KG1 (cell line): ENCODE data around the gene ZBTB38.

Source experiments
- DNase-seq: peaks from one replicate; lab custom pipeline; 2025; lab: John Stamatoyannopoulos, UW

Gene ZBTB38

DNA sequence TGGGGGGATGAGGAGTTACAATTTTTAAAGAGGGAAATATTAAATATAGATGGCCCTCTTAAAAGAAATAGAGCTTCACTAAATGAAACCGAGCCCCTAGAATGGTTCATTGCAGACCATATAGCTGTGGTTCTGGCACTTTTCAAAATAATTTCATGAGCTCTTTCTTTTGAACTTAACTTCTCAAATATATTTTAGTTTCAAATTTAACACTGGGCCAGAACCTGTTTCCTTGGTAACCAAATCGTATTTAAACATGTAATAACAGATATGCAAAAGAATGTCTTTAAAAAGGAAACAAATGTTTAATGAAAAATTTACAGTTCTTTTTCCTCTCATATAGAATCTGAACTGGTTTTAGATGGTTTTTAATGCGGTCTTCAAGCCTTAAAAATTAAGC, 20.1 kb downstream of the ZBTB38 start:
- no peak for DNase-seq

DNA sequence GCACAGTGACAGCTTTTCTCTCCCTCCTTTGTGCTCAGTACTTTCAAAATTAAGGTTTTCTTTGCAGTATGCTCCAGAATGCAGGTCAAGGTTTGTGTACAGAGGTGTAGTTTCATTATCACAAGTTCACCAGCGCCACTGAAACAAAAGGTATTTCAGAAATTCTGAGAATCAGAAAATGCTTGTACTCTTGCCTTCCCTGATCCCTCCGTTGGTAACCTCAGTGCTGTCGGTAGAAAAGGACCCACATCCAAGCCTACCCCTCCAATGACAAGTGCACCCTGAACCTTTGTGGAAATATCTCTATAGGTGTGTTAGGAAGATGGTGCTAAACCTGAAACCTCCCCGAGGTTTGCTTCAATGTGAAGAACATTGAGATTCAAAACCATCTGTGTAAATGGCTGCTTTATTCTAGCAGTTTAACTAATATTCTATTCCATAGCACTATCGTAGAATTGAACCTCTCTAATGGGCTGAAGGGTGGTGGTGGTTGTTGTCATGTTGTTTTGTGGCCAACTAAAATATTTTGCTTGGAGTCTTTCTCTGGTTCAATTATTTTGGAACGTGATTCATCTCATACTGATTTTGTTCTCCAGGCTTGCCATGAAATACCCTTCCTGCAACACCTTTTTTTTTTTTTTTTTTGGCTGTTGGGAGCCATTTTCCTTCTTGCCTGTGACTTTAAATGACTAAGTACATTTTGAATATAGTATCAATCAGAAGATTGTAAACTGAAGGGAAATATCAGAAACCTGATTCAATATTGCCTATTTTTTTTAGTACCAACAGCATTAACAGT, 20.7 kb downstream of the ZBTB38 start:
- DNase-seq = no peak

- DNase-seq = no peak
These were observed 21.4 kb downstream of the ZBTB38 start for GRCh38 chr3:141389703-141390102.

- DNase-seq = no peak
These were observed 22.4 kb downstream of the ZBTB38 start for GRCh38 chr3:141390747-141391146.

- no peak for DNase-seq
These were observed 23.1 kb downstream of the ZBTB38 start for GRCh38 chr3:141391298-141391990.

GRCh38 chr3:141391991-141392316, 23.6 kb downstream of the ZBTB38 start:
- no peak for DNase-seq

GRCh38 chr3:141392416-141392815, 24.1 kb downstream of the ZBTB38 start:
- no peak for DNase-seq

DNA sequence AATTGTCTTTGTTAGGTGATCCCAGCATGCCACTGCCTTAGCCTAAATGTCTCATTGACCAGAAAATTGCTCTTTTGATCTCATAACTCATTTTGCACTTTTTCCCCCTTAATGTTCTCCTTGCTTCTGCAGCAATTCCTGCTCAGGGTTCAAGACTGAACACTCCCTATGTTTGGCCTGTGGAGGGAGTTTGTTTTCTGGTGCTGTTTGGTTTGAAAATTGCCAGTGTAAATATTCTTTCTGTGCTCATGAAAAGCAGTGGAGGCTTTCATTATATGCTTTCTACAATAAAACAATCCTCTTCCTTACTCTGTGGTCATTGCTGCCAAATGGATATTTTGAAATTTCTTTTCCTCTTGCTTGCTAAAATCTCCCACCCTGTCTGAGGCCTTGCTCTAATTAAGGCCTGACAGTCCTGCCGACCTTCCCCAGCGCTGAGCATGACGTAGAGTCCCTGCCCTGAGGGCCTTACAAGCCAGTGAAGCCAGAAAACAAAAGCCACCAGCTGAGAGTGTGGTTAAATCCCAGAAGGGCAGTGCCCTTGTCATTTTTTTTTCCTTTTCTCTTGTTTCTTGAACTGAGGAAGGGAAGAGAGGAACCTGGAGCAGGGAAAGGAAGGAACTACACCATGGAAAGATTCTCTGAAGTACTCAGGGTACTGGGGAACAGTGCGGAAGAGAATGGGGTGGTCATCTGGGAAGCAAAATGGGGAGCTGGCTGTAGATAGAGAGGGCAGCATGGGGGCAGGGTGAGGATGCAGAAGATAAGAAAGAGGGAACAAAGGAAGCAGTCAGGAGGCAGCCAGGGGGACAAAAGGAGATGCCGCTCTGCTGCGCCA, 24.8 kb downstream of the ZBTB38 start:
- DNase-seq = no peak

GRCh38 chr3:141393735-141394076, 25.4 kb downstream of the ZBTB38 start:
- no peak for DNase-seq

DNA sequence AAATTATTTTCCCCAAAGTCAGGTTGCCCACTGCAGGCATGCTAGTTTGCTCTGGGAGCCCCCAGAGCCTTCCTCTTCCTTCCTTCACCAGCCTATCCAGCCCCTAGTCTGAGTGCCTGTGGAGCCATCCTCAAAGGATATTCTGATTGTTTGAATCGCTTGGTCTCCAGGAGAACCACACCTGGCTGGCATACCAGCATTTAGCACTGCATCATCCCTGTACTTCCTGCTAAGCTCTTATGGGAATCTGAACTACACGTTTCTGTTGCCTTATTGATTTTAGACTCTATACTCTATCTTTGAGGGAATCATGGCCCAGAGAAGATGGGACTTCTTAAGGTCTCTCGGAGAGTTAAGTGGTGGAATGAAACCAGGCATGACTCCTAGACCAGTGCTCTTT, 26.3 kb downstream of the ZBTB38 start:
- no peak for DNase-seq

DNA sequence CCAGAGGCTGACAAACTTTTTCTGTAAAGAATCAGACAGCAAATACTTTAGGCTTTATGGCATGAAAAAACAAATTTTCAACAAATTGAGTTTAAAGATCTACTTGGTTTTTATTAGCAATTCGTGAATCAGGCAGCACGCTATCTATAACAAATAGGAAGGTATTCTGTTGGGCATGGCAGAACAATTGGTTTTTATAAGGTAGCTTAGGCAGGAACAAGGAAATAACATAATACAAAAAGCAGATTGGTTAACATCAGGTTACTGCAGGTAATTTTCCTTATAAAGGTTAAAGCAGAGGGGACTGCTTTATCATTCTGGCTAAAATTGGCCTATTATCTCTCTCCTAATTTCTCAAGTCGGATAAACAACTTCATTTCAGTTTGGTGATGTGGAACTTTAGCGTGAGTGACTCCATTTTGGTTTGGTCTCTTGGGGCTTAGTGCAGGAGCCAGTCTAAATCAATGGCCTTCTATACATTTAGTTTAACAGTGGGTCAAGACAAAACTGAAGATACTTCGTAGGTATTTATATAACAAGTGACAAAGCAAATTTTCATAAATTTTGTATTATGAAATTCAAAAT, 26.8 kb downstream of the ZBTB38 start:
- DNase-seq = no peak

DNA sequence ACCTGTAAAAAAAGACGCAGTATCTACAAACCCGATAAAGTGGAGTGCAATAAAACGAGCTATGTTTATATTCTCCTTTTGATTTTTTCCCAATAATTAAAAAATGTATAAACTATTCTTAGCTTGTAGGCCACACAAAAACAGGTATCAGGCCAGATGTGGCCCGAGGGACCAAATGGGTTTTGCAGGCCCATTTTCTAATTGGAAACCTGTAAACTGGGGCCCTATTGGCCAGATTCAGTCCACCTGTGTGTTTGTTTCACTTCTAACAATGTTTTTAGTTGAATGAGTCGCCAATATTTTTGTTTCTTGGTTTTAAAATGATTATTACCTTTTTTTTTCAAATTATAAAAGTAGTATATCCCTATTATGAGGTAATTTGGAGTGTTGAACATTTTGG, 29.7 kb downstream of the ZBTB38 start:
- DNase-seq = no peak

DNA sequence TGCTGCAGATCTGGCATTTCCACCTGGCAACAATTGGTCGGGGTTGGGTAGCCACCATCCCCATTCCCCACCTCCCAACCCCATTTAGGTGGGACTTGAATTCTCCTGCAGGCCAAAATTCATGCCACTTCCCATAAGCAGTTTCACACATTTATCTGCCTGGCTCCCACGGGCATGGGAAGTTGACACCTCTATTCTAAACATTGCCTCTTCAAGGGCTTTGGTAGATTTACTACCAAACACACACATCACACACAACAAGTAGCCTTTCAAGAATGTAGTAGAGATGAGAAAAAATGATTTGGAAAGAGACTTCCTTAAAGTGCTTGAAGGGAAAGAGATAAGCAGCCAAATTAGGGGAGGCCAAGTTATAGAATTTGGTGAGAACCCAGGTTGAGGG, 30.9 kb downstream of the ZBTB38 start:
- no peak for DNase-seq

DNA sequence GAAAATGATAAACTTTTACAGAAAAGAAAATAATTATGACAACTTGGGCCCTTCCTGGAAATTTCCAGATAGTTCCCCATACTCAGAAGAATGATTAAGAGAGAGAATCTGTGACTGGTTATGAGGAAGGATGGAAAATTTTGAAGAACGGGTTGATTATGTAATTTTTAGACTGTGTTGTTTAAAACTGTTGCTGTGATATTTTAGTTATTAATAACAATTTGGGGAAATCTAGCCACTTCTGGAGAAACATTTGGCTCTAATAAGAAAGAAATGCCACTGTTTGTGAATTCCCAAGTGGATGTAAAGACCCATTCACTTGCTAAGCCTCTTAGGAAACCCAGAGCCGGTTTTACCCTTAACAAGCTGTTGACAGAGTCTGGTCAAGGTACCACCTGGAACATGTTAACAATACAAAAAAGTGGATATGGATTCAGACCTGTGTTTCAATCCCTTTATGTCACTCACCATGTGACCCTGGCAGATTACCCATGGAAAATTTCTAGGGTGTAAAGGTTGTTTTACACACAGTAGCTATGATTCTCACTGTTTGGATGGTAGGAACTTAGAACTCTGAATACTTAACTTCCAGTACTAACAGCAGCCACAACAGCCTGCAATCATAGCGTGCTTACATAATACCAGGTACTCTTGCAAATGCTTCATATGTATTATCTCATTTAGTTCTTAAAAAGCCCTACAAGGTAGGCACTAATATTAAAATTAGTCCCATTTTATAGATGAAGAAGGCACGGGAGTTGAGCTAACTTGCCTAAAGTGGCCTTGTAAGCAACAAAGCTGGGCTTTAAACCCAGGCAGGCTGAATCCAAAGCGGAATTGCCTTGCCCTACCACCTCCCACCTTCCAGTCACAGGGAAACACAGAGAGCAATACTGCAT, 32.0 kb downstream of the ZBTB38 start:
- DNase-seq = no peak

GRCh38 chr3:141401095-141401494, 32.8 kb downstream of the ZBTB38 start:
- no peak for DNase-seq

DNA sequence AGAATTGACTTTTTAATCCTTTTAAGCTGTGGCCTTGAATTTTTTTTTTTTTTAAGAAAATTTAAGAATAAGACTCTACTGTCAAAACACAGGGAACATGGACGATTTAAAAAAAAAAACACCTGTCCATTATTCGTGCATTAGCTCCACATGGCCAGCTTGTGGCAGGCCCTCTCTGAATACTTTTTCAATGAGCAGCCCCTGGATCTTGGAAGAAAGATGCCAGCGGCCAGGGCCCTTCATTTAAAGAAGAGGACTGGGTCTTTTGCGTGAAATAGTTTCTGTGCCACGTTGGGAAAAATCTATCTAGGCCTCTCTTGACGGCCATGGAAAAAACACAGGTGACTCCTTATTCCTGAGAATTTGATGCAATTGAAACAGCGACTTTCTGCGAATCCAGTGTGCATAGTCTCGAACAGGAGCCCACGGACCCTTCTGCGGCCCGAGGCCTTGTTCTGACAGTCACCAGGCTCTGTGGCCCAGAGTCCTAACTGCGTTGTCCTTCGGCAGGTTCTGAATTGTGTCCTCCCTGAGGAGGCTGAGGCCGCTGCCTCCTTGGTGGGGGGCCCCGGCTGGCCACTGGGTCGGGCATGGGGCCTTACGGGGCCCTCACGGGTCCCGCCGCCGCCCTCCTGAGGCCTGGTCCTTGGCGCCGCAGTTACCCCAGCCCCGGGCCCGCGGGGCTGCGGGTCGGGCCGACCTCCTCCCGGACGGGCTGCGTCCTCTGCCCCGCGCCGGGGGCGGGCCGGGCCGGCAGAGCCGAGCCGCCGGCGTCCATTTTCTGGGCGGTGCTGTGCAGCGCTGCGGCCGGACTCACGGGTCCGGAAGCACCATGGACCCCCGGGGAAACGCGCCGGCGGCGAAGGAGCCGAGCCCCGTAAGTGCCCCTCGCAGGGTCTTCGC, 33.5 kb downstream of the ZBTB38 start:
- DNase-seq = no peak

DNA sequence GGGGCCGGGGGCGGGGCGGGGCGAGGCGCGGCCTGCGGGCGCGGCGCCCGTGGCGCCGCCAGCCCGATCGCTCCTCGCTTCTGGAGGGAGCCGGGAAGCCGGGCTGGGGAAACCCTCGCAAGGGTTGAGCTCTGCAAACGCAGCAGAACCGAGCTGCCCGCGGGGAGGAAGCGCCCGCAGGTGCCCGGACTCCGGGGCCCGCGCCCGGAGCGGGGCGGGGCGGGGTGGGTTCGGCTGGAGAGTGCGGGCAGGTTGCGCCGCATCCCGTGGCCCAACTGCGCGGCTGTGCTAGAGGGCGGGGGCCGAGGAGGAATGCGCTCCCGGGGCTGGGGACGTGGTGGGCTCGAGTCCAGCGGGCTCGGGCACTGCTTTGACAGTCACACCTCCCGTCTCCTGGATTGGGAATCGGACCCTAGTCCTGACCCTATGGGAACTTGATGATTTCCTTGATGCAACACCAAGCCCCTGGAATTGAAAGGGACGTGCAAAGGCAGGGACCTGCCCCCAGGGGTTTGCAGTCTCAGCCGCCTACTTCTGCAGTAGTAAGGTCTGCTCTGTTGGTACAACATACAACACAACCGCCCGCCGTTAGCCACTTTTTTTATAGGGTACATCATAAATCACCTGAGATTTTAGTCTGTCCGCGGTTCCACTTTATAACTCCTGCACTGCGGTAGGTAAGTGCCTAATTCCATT, 34.3 kb downstream of the ZBTB38 start:
- peak; percentile 8 for DNase-seq

DNA sequence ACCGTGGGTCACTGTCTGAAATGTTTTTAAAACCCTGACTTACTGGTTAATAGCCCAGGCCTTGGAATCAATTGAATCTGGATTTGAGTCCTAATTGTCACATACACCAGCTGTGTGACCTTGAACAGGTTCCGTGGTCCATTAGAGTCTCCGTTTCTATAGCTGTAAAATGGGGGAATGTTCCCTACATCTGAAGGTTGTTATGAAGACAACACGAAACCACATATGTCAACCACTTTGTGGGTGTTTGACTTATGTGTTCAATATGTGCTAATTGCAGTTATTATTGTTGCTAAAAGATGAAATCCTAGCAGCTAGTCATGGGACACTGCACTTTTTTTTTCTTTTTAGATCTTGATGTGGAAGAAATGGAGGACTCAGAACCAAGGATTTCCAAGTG, 35.3 kb downstream of the ZBTB38 start:
- DNase-seq = no peak

DNA sequence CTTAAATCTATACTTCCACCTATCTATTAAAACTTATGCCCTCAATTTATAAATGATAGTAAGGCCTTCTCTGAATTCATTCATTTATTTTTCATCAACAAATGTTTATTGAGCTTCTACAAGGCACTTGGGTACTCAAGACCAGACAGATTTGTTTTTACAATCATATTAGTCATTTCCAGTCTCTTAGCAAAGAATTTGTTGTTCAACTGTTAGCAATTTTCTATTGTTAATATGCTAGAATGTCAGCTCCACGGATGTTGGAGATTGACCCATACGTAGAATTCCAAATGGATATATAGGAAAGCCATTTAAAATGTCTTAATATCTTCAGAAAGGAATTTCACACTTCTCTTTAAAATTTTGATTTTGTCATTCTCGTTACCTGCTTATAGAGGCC, 36.7 kb downstream of the ZBTB38 start:
- DNase-seq = no peak

GRCh38 chr3:141405591-141405990, 37.3 kb downstream of the ZBTB38 start:
- DNase-seq = no peak
